ENCODE results near the gene HECA.
"Not testable (repeated sequence)": the region's sequence is repeated elsewhere in the genome, so short reads cannot be mapped to it uniquely, and the experiment has no call there.

HECA gene

GRCh38 chr6:139165324-139165723 is 30.4 kb downstream of the HECA start:
- DNase-seq, result no peak

GRCh38 chr6:139166238-139166955 is 31.5 kb downstream of the HECA start:
- no peak for DNase-seq

- no peak for DNase-seq
Measured at GRCh38 chr6:139166956-139167313, 32.1 kb downstream of the HECA start.

GRCh38 chr6:139172151-139172550 is 37.3 kb downstream of the HECA start:
- no peak for DNase-seq

GRCh38 chr6:139172567-139172966 is 37.7 kb downstream of the HECA start:
- DNase-seq, result no peak

GRCh38 chr6:139173172-139173571 is 38.3 kb downstream of the HECA start:
- DNase-seq, result peak; percentile 54

- DNase-seq, result no peak
Measured at GRCh38 chr6:139173822-139174221, 38.9 kb downstream of the HECA start.

GRCh38 chr6:139174961-139175360 is 40.1 kb downstream of the HECA start:
- no peak for DNase-seq

GRCh38 chr6:139175389-139175948 is 40.6 kb downstream of the HECA start:
- DNase-seq, result peak; percentile 69

- no peak for DNase-seq
Measured at GRCh38 chr6:139181236-139181635, 46.4 kb downstream of the HECA start.

GRCh38 chr6:139184047-139184446 is 49.2 kb downstream of the HECA start:
- DNase-seq, result no peak

GRCh38 chr6:139184459-139184858 is 49.6 kb downstream of the HECA start:
- DNase-seq, result no peak

GRCh38 chr6:139186242-139186641 is 51.4 kb downstream of the HECA start:
- no peak for DNase-seq

GRCh38 chr6:139186692-139187091 is 51.8 kb downstream of the HECA start:
- DNase-seq, result no peak

- DNase-seq, result no peak
Measured at GRCh38 chr6:139187489-139187888, 52.6 kb downstream of the HECA start.

- no peak for DNase-seq
Measured at GRCh38 chr6:139189665-139190064, 54.8 kb downstream of the HECA start.

- no peak for DNase-seq
Measured at GRCh38 chr6:139194740-139195139, 59.9 kb downstream of the HECA start.

GRCh38 chr6:139198529-139199288 is 63.8 kb downstream of the HECA start:
- DNase-seq, result no peak

- DNase-seq, result no peak
Measured at GRCh38 chr6:139201378-139201777, 66.5 kb downstream of the HECA start.

- no peak for DNase-seq
Measured at GRCh38 chr6:139204978-139205377, 70.1 kb downstream of the HECA start.

GRCh38 chr6:139205843-139206242 is 71.0 kb downstream of the HECA start:
- no peak for DNase-seq

GRCh38 chr6:139210766-139211165 is 75.9 kb downstream of the HECA start:
- not testable (repeated sequence) for DNase-seq

- DNase-seq, result not testable (repeated sequence)
Measured at GRCh38 chr6:139212460-139212859, 77.6 kb downstream of the HECA start.

- peak; percentile 7 for DNase-seq
Measured at GRCh38 chr6:139219271-139219729, 84.4 kb downstream of the HECA start.

Measured in SIG-M5 (cell line).